OCI-LY7 (cell line): ENCODE measurements around the gene TBC1D1.

ENCODE experiments used
- EZH2phosphoT487 ChIP-seq: fragments of 200-600 bp; sonication (generic); IDR thresholded peaks from 2 replicates; pipeline ENCODE4 v1.6.1; 2018; ENCODE audit warnings: low read depth, borderline replicate concordance, mild to moderate bottlenecking, mixed run types, antibody characterized with exemption, low read length, moderate library complexity, mixed read lengths
- TF ChIP-seq, protein P1 (sequence below): fragments of 200-600 bp; sonication (generic); conservative IDR thresholded peaks from 2 replicates; pipeline ENCODE4 v1.5.1; 2014; ENCODE audit warnings: mild to moderate bottlenecking, antibody characterized with exemption, low read length, moderate library complexity, mixed read lengths

DNA sequence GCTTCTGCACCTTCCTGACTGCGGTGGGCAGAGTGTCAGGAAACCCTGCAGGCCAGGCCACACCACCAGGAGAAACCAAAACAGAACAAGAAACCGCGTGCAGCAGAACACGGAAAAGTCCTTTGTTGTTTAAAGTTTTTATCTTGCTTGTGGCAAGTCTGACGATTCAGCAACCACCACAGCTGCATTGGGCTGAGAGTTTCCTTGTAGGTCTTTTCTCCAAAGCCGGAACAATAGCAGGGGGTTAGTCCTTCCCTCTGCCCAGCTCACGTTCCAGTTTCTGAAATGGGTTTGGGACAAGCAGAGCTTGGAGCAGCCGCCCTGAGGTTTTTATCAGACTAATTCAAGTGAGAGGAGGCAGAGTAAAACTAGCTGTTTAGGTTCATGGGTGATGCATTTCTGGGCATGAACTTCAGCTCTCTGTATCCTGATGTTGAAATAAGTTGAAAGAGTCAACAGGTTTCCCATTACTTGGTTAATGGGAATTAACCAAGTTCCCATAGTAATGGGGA is 286.2 kb downstream of the TBC1D1 start:
- TF ChIP-seq, protein P1, sequence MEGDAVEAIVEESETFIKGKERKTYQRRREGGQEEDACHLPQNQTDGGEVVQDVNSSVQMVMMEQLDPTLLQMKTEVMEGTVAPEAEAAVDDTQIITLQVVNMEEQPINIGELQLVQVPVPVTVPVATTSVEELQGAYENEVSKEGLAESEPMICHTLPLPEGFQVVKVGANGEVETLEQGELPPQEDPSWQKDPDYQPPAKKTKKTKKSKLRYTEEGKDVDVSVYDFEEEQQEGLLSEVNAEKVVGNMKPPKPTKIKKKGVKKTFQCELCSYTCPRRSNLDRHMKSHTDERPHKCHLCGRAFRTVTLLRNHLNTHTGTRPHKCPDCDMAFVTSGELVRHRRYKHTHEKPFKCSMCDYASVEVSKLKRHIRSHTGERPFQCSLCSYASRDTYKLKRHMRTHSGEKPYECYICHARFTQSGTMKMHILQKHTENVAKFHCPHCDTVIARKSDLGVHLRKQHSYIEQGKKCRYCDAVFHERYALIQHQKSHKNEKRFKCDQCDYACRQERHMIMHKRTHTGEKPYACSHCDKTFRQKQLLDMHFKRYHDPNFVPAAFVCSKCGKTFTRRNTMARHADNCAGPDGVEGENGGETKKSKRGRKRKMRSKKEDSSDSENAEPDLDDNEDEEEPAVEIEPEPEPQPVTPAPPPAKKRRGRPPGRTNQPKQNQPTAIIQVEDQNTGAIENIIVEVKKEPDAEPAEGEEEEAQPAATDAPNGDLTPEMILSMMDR, result no peak
- TF ChIP-seq EZH2phosphoT487, result no peak
